Neural cell (in vitro differentiated cells): ENCODE measurements around the gene PCNX2.

Experiments
- CTCF ChIP-seq: fragments of 450-650 bp; IDR thresholded peaks from 2 replicates; pipeline ENCODE4 v1.5.1; 2014; ENCODE audit warnings: antibody characterized with exemption, mild to moderate bottlenecking, moderate library complexity; ENCODE audit not compliant: poor library complexity, severe bottlenecking
- EP300 ChIP-seq: fragments of 450-650 bp; conservative IDR thresholded peaks from 2 replicates; pipeline ENCODE4 v1.6.1; 2014; ENCODE audit warnings: antibody characterized with exemption, mild to moderate bottlenecking, moderate library complexity; ENCODE audit not compliant: poor library complexity, severe bottlenecking
- EZH2 ChIP-seq: fragments of 200-600, 300-800 bp; shearing (Covaris generic), sonication (generic); IDR thresholded peaks from 2 replicates; pipeline ENCODE4 v1.6.1; 2014; ENCODE audit warnings: antibody characterized with exemption, low read length, borderline replicate concordance, mild to moderate bottlenecking; ENCODE audit not compliant: insufficient read depth, poor library complexity, severe bottlenecking
- POLR2AphosphoS5 ChIP-seq: IDR thresholded peaks from 2 replicates; pipeline ENCODE4 v1.6.1; 2012
- RAD21 ChIP-seq: fragments of 450-650 bp; conservative IDR thresholded peaks from 2 replicates; pipeline ENCODE4 v1.6.1; 2014; ENCODE audit warnings: antibody characterized with exemption, mild to moderate bottlenecking, moderate library complexity
- REST ChIP-seq: IDR thresholded peaks from 2 replicates; pipeline ENCODE4 v1.6.1; 2012; ENCODE audit warnings: borderline replicate concordance
- SMC3 ChIP-seq: fragments of 450-650 bp; conservative IDR thresholded peaks from 2 replicates; pipeline ENCODE4 v1.6.1; 2014; ENCODE audit warnings: antibody characterized with exemption, mild to moderate bottlenecking, moderate library complexity; ENCODE audit not compliant: poor library complexity

GRCh38 chr1:233006108-233006507, 289.4 kb downstream of the PCNX2 start:
- TF ChIP-seq CTCF (no peak), SMC3 (no peak), RAD21 (no peak), POLR2AphosphoS5 (no peak), REST (no peak), EZH2 (no peak), EP300 (no peak)
